Gastrocnemius medialis (tissue), 4 donors: ENCODE measurements around the gene LINGO3. TPM values are rescaled to one million over a fixed set of nuclear protein-coding genes. Genes with fewer than 3 reads are reported as not detected.

Experiments
- ATAC-seq, 2 donors: fragments of 150-250 bp; one replicate each; pipeline ENCODE4 v1.9.1; 2016
- DNase-seq, 2 donors: peaks; one replicate each; pipeline ENCODE4 v3.0.0-alpha.2; 2019
- H3K27ac ChIP-seq, 4 donors: fragments of 200-600 bp; sonication (generic); 1 replicate in 1 of 4; 2 replicates in 3 of 4; pipeline ENCODE4 v1.5.1; 2016 to 2018; ENCODE audit warnings: mild to moderate bottlenecking in 2 of 4, moderate library complexity in 1 of 4
- H3K27me3 ChIP-seq, 3 donors: fragments of 200-600 bp; sonication (generic) in 2 of 3; 1 replicate in 1 of 3; 2 replicates in 2 of 3; pipeline versions ENCODE4 v1.5.1 to v1.6.0; 2016 to 2019; ENCODE audit warnings: mild to moderate bottlenecking in 1 of 3, moderate library complexity in 1 of 3
- H3K36me3 ChIP-seq, 2 donors: fragments of 200-600 bp; sonication (generic) in 1 of 2; one replicate each; pipeline ENCODE4 v1.5.1; 2017 to 2018
- H3K4me1 ChIP-seq, 2 donors: fragments of 200-600 bp; sonication (generic) in 1 of 2; one replicate each; pipeline ENCODE4 v1.5.1; 2016 to 2017; ENCODE audit warnings: mild to moderate bottlenecking in 2 of 2
- H3K4me3 ChIP-seq, 4 donors: fragments of 200-600 bp; sonication (generic) in 3 of 4; 1 replicate in 1 of 4; 2 replicates in 3 of 4; pipeline ENCODE4 v1.5.1; 2016 to 2019; ENCODE audit warnings: mild to moderate bottlenecking in 2 of 4
- H3K9me3 ChIP-seq, 3 donors: fragments of 200-600 bp; sonication (generic) in 2 of 3; 1 replicate in 1 of 3; 2 replicates in 2 of 3; pipeline ENCODE4 v1.5.1; 2016 to 2019
- POLR2A ChIP-seq, 2 donors: fragments of 450-650 bp; IDR thresholded peaks; one replicate each; pipeline ENCODE4 v1.6.1; 2017; ENCODE audit warnings: antibody characterized with exemption in 2 of 2, mild to moderate bottlenecking in 2 of 2, moderate library complexity in 2 of 2
- in situ Hi-C, 4 donors: fragments of 200-750 bp; cut with MboI; loops; one replicate each; pipeline versions ENCODE4 v1.15.0 to v1.8.0; 2017; ENCODE audit warnings: low sequenced_read_pairs in 4 of 4
- intact Hi-C: fragments of 100-400 bp; cut with DNase I; formaldehyde crosslinking; loops from one replicate; pipeline ENCODE4 v1.15.1; 2023; ENCODE audit warnings: low total_unique reads
- total RNA-seq, 4 donors: library from RNA; depleted of rRNA; stranded (reverse); fragments of >200 nt; gene quantifications; one replicate each; pipeline versions ENCODE4 v1.1.0 to v1.2.3, GENCODE V29; 2016
- TF ChIP-seq, protein P1 (sequence below), 5 experiments: fragments of 450-650 bp in 3 of 5; fragments of 200-600 bp in 2 of 5; sonication (generic) in 2 of 5; IDR thresholded peaks in 4 of 5; conservative IDR thresholded peaks in 1 of 5; 1 replicate in 4 of 5; 2 replicates in 1 of 5; pipeline ENCODE4 v1.5.1; 2016 to 2019; ENCODE audit warnings: antibody characterized with exemption in 5 of 5, mild to moderate bottlenecking in 3 of 5, moderate library complexity in 3 of 5

LINGO3 gene
- total RNA-seq, 4 donors from 2014 or later = not detected

DNA sequence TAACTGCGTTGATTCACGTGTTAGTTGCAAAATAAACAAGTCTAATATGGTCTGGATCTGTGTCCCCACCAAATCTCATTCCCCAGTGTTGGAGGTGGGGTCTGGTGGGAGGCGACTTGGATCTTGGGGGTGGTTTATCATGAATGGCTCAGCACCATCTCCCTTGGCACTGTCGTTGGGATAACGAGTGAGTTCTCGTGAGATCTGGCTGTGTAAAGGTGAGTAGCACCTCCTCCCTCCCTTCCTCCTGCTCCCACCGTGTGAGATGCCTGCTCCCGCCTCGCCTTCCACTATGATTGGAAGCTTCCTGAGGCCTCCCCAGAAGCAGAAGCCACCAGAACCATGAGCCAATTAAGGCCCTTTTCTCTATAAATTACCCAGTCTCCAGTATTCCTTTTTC is 30.8 kb downstream of the LINGO3 start:
- intact Hi-C loops (loop anchor here (5.0 kb wide), 1 partner anchor 40 kb away; no protein-coding TSS in a partner anchor), in situ Hi-C loops (loop anchor here (5.0 to 25.0 kb wide), 2 partner anchors 40 to 110 kb away; partner anchors contain the start of genes PLEKHJ1 (in 1 of the 4) and SF3A2 (in 1 of the 4))
- no peak for TF ChIP-seq POLR2A (IDR thresholded peaks at IDR 0.05)
- TF ChIP-seq, protein P1, sequence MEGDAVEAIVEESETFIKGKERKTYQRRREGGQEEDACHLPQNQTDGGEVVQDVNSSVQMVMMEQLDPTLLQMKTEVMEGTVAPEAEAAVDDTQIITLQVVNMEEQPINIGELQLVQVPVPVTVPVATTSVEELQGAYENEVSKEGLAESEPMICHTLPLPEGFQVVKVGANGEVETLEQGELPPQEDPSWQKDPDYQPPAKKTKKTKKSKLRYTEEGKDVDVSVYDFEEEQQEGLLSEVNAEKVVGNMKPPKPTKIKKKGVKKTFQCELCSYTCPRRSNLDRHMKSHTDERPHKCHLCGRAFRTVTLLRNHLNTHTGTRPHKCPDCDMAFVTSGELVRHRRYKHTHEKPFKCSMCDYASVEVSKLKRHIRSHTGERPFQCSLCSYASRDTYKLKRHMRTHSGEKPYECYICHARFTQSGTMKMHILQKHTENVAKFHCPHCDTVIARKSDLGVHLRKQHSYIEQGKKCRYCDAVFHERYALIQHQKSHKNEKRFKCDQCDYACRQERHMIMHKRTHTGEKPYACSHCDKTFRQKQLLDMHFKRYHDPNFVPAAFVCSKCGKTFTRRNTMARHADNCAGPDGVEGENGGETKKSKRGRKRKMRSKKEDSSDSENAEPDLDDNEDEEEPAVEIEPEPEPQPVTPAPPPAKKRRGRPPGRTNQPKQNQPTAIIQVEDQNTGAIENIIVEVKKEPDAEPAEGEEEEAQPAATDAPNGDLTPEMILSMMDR (IDR thresholded peaks at IDR 0.05 in 4 of 5, conservative IDR thresholded peaks at IDR 0.05 in 1 of 5) = no peak

DNA sequence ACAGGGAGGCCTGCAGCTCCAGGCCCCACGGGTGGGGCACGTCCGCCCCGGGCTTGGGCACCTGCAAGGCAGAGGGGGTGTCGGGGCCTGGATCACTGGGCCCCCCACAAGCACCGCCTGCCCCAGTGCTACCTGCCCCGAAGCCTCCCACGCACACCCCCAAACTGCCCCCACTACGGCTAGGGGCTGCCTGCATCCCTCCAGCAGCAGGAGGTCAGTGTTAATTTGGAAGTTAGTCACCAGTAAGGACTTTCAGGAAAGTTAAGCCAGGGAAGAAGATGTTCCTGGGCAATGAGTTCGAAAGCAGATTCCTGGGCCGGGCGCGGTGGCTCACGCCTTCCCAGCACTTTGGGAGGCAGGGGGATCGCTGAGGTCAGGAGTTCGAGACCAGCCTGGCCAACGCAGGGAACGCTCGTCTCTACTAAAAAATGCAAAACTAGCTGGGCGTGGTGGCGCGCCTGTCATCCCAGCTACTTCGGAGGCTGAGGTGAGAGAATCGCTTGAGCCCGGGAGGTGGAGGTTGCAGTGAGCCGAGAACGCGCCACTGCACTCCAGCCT is 31.4 kb downstream of the LINGO3 start:
- Histone ChIP-seq H3K27ac (peak overlapping the region in 2 of 4 donors; percentile 53 to 65), H3K4me1 (peaks cover 30 to 38% of the 10 kb centered on the region in 2 donors), H3K9me3 (no peaks in the 10 kb centered on the region), H3K27me3 (no peaks in the 10 kb centered on the region), H3K4me3 (no peak overlapping the region), H3K36me3 (peaks cover 0 to 19% of the 10 kb centered on the region in 2 donors)
- ATAC-seq (no peak), DNase-seq (no peak)
- TF ChIP-seq POLR2A (IDR thresholded peaks at IDR 0.05) = no peak
- TF ChIP-seq, protein P1 (IDR thresholded peaks at IDR 0.05 in 4 of 5, conservative IDR thresholded peaks at IDR 0.05 in 1 of 5) = no peak
- in situ Hi-C loops (loop anchor here (5.0 to 25.0 kb wide), 2 partner anchors 39 to 111 kb away; partner anchors contain the start of genes PLEKHJ1 (in 1 of the 4) and SF3A2 (in 1 of the 4)), intact Hi-C loops (loop anchor here (5.0 kb wide), 1 partner anchor 41 kb away; no protein-coding TSS in a partner anchor)

More for the DNA sequence above, 30.8 kb downstream of the LINGO3 start:
- Histone ChIP-seq H3K9me3 (no peaks in the 10 kb centered on the region), H3K27me3 (no peaks in the 10 kb centered on the region), H3K4me1 (peaks cover 24 to 38% of the 10 kb centered on the region in 2 donors), H3K36me3 (peaks cover 0 to 14% of the 10 kb centered on the region in 2 donors), H3K4me3 (no peak overlapping the region), H3K27ac (no peak overlapping the region)
- DNase-seq = no peak
- ATAC-seq = no peak

DNA sequence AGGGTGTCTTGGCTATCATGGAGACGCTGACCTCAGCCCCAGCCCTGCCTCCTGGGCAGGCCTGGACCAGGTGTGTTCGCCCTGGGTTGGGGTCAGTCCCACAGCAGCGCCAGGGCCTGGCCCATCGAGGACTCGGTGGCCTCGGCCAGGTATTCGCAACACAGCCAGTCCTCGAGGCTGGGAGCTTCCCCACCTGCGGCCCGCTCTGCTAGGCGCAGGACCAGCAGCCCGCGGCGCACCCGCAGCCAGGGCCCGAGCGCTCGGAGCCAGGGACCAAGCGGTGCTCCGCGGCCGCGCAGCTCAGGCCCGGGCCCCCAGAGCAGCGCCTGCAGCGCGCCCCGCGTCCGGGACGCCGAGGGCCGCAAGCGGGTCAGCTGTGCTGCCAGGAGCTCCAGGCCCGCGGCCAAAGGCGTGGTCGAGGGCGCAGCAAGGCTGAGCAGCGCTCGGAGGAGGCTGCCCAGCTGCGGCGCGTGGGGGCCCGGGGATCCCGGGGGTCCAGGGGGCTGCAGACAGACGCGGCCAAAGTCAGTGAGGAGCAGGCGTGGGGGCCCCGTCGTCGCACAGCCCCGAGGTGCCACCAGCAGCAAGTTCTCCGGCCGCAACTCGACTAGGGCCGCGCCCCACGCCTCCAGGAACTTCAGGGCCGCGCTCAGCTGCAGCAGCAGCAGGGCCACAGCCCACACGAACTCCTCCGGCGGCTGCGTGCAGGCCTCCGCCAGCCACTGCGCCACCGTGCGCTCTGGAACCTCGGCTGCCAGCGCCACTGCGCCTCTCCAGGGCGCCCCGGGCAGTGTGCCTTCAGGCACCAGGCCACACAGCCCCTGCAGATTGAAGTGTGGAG is 32.1 kb downstream of the LINGO3 start:
- intact Hi-C loops = loop anchor here (5.0 kb wide), 1 partner anchor 41 kb away; no protein-coding TSS in a partner anchor

DNA sequence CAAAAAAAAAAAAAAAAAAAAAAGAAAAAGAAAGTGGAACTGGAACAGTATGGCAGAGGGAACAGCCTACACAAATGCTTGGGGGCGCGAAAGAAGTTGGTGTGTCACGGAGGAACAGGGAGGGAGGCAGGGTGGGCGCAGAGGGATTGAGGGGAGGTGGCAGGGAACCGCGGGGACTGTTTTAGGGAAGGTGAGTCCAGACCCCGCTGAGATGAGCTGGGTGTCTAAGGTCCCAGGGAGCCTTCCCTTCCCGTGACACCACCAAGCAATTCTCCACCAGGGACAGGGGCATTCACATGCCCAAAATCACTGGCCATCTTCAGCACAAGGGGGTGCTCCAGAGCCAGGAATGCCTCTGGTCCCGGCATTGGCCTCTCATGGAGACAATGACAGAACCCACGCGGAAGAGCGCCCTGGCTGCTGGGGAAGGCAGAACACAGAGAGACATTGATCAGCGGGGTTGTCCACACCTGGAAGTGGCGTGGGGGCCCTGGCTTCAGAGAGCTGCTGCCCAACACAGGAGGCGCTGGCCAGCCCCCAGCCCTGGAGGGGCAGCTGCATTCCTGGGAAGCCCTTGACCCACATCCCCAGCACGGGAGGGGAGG is 32.9 kb downstream of the LINGO3 start:
- in situ Hi-C loops (loop anchor here (5.0 to 25.0 kb wide), 2 partner anchors 38 to 112 kb away; partner anchors contain the start of genes PLEKHJ1 (in 1 of the 4) and SF3A2 (in 1 of the 4)), intact Hi-C loops (loop anchor here (5.0 kb wide), 3 partner anchors 42 to 117 kb away; partner anchors contain the start of genes LSM7 and SPPL2B)
- ATAC-seq (peak in 1 of 2 donors; percentile 28), DNase-seq (peak in 1 of 2 donors; percentile 73)
- TF ChIP-seq, protein P1 (IDR thresholded peaks at IDR 0.05 in 4 of 5, conservative IDR thresholded peaks at IDR 0.05 in 1 of 5) = peak; percentile 44 to 68 (median 53)
- no peak for TF ChIP-seq POLR2A (IDR thresholded peaks at IDR 0.05)
- Histone ChIP-seq H3K4me3 (no peak overlapping the region), H3K4me1 (peaks cover 36 to 43% of the 10 kb centered on the region in 2 donors), H3K27me3 (no peaks in the 10 kb centered on the region), H3K36me3 (peaks cover 0 to 19% of the 10 kb centered on the region in 2 donors), H3K27ac (peak overlapping the region; percentile 35 to 65 (median 54)), H3K9me3 (no peaks in the 10 kb centered on the region)

More for the DNA sequence above, 32.1 kb downstream of the LINGO3 start:
- DNase-seq (peak in 1 of 2 donors; percentile 53), ATAC-seq (no peak)
- no peaks in the 10 kb centered on the region for H3K27me3 ChIP-seq
- no peak for TF ChIP-seq POLR2A (IDR thresholded peaks at IDR 0.05)
- TF ChIP-seq, protein P1 (IDR thresholded peaks at IDR 0.05 in 4 of 5, conservative IDR thresholded peaks at IDR 0.05 in 1 of 5) = no peak
- H3K9me3 ChIP-seq = no peaks in the 10 kb centered on the region
- in situ Hi-C loops = loop anchor here (5.0 to 25.0 kb wide), 2 partner anchors 39 to 111 kb away; partner anchors contain the start of genes PLEKHJ1 (in 1 of the 4) and SF3A2 (in 1 of the 4)
- H3K4me1 ChIP-seq = peaks cover 36 to 43% of the 10 kb centered on the region in 2 donors
- peak overlapping the region; percentile 35 to 65 (median 54) for H3K27ac ChIP-seq
- peaks cover 0 to 19% of the 10 kb centered on the region in 2 donors for H3K36me3 ChIP-seq
- peak overlapping the region in 1 of 4 donors; percentile 9 for H3K4me3 ChIP-seq
